Measurements from ENCODE around the gene TTC5. TPM values are rescaled to one million over a fixed set of nuclear protein-coding genes. Genes with fewer than 3 reads are reported as not detected.
"Not testable (repeated sequence)": the region's sequence is repeated elsewhere in the genome, so short reads cannot be mapped to it uniquely, and the experiment has no call there.

The TTC5 gene
- total and polyA plus RNA-seq, 2 donors (not counting 1 experiment from before 2014, with no cell fraction given), result 22.0 to 22.4 TPM

- no peaks in the 10 kb centered on the region for H4K20me1 ChIP-seq (ENCODE audit: control insufficient read depth, extremely low read depth, insufficient read depth, low read length)
- no peaks in the 10 kb centered on the region for H3K36me3 ChIP-seq (ENCODE audit: control insufficient read depth, insufficient read depth, low read length)
- no peaks in the 10 kb centered on the region for H3K27me3 ChIP-seq (ENCODE audit: control insufficient read depth, insufficient read depth, low read length)
- H3K4me3 ChIP-seq (replicated peaks in 1 of 4; ENCODE audit: control extremely low read depth in 1 of 4, insufficient read depth in 1 of 4, low read depth in 3 of 4, low read length in 4 of 4), result peak overlapping the region; percentile 67 to 98 (median 86)
- peak overlapping the region; percentile 86 for H3K4me2 ChIP-seq (ENCODE audit: extremely low read depth, insufficient read depth, low read length)
- peaks cover 5% of the 10 kb centered on the region for H3K79me2 ChIP-seq (ENCODE audit: control insufficient read depth, insufficient read depth, low read length)
- peaks cover 4% of the 10 kb centered on the region for H3K4me1 ChIP-seq (ENCODE audit: control insufficient read depth, extremely low read depth, insufficient read depth, low read length)
- H3K27ac ChIP-seq (ENCODE audit: insufficient read depth, low read length), result no peak overlapping the region
- H3K9me3 ChIP-seq (ENCODE audit: control insufficient read depth, insufficient read depth, low read depth, low read length), result no peaks in the 10 kb centered on the region
- TF ChIP-seq EZH2 (IDR thresholded peaks at IDR 0.05; ENCODE audit: low read length, missing control alignments), result no peak
- no peak for TF ChIP-seq CTCF (conservative IDR thresholded peaks at IDR 0.05 in 1 of 2, IDR thresholded peaks at IDR 0.05 in 1 of 2; ENCODE audit: low read depth in 1 of 2, low read length in 2 of 2)
- peak overlapping the region; percentile 17 for H3K9ac ChIP-seq (ENCODE audit: insufficient read depth, low read length)
- no peak overlapping the region for H2AFZ ChIP-seq (ENCODE audit: low read length)
- no peak for DNase-seq (ENCODE audit: low read depth in 2 of 2)
Observed at GRCh38 chr14:20341646-20342045, 35.9 kb upstream of the TTC5 start.

- not testable (repeated sequence) for H3K9ac ChIP-seq (ENCODE audit: insufficient read depth, low read length); H3K36me3 ChIP-seq (ENCODE audit: control insufficient read depth, insufficient read depth, low read length); H3K4me3 ChIP-seq (replicated peaks in 1 of 4; ENCODE audit: control extremely low read depth in 1 of 4, insufficient read depth in 1 of 4, low read depth in 3 of 4, low read length in 4 of 4); H3K9me3 ChIP-seq (ENCODE audit: control insufficient read depth, insufficient read depth, low read depth, low read length); H3K4me1 ChIP-seq (ENCODE audit: control insufficient read depth, extremely low read depth, insufficient read depth, low read length); H3K79me2 ChIP-seq (ENCODE audit: control insufficient read depth, insufficient read depth, low read length); H2AFZ ChIP-seq (ENCODE audit: low read length); DNase-seq (ENCODE audit: low read depth in 2 of 2); H4K20me1 ChIP-seq (ENCODE audit: control insufficient read depth, extremely low read depth, insufficient read depth, low read length); H3K27ac ChIP-seq (ENCODE audit: insufficient read depth, low read length); H3K27me3 ChIP-seq (ENCODE audit: control insufficient read depth, insufficient read depth, low read length); H3K4me2 ChIP-seq (ENCODE audit: extremely low read depth, insufficient read depth, low read length)
Observed at GRCh38 chr14:20341032-20341431, 35.3 kb upstream of the TTC5 start.

GRCh38 chr14:20334017-20334416, 28.3 kb upstream of the TTC5 start:
- no peaks in the 10 kb centered on the region for H4K20me1 ChIP-seq (ENCODE audit: control insufficient read depth, extremely low read depth, insufficient read depth, low read length)
- no peak overlapping the region for H3K27ac ChIP-seq (ENCODE audit: insufficient read depth, low read length)
- no peak for DNase-seq (ENCODE audit: low read depth in 2 of 2)
- peaks cover 32% of the 10 kb centered on the region for H3K79me2 ChIP-seq (ENCODE audit: control insufficient read depth, insufficient read depth, low read length)
- H3K36me3 ChIP-seq (ENCODE audit: control insufficient read depth, insufficient read depth, low read length), result no peaks in the 10 kb centered on the region
- H3K9me3 ChIP-seq (ENCODE audit: control insufficient read depth, insufficient read depth, low read depth, low read length), result no peaks in the 10 kb centered on the region
- no peaks in the 10 kb centered on the region for H3K27me3 ChIP-seq (ENCODE audit: control insufficient read depth, insufficient read depth, low read length)
- no peak overlapping the region for H3K9ac ChIP-seq (ENCODE audit: insufficient read depth, low read length)
- no peaks in the 10 kb centered on the region for H3K4me1 ChIP-seq (ENCODE audit: control insufficient read depth, extremely low read depth, insufficient read depth, low read length)
- no peak overlapping the region for H2AFZ ChIP-seq (ENCODE audit: low read length)
- TF ChIP-seq CTCF (conservative IDR thresholded peaks at IDR 0.05 in 1 of 2, IDR thresholded peaks at IDR 0.05 in 1 of 2; ENCODE audit: low read depth in 1 of 2, low read length in 2 of 2) (no peak), EZH2 (IDR thresholded peaks at IDR 0.05; ENCODE audit: low read length, missing control alignments) (no peak)
- H3K4me3 ChIP-seq (replicated peaks in 1 of 4; ENCODE audit: control extremely low read depth in 1 of 4, insufficient read depth in 1 of 4, low read depth in 3 of 4, low read length in 4 of 4), result no peak overlapping the region
- no peak overlapping the region for H3K4me2 ChIP-seq (ENCODE audit: extremely low read depth, insufficient read depth, low read length)
